Measurements from ENCODE around the gene ANKFN1.
A peak's percentile ranks its signal among the peaks of the same experiment; 100 is the strongest.

GRCh38 chr17:56125830-56126819, 27.1 kb upstream of the ANKFN1 start:
- TF ChIP-seq CTCF (conservative IDR thresholded peaks at IDR 0.05) (peak; percentile 88), ZFX (IDR thresholded peaks at IDR 0.05) (no peak)

All from C4-2B (cell line).